Colonic mucosa (tissue), 4 donors: ENCODE results near the gene FBXO11. TPM values are rescaled to one million over a fixed set of nuclear protein-coding genes. Genes with fewer than 3 reads are reported as not detected.

Experiments used
- DNase-seq: peaks from one replicate; pipeline ENCODE4 v3.0.0-alpha.2; 2020
- H3K27ac ChIP-seq: fragments of 200-600 bp; one replicate; pipeline ENCODE4 v1.8.0; 2021
- H3K27me3 ChIP-seq: fragments of 200-600 bp; one replicate; pipeline ENCODE4 v1.8.0; 2021
- H3K36me3 ChIP-seq: fragments of 200-600 bp; one replicate; pipeline ENCODE4 v1.8.0; 2021
- H3K4me1 ChIP-seq: fragments of 200-600 bp; one replicate; pipeline ENCODE4 v1.8.0; 2021; ENCODE audit warnings: mild to moderate bottlenecking
- H3K4me3 ChIP-seq: fragments of 200-600 bp; one replicate; pipeline ENCODE4 v1.8.0; 2021
- H3K9ac ChIP-seq, 2 donors: one replicate each; pipeline ENCODE4 v1.7.0; 2013; ENCODE audit warnings: control low read depth in 2 of 2, low read depth in 2 of 2, low read length in 2 of 2
- H3K9me3 ChIP-seq: fragments of 200-600 bp; one replicate; pipeline ENCODE4 v1.8.0; 2021
- intact Hi-C: fragments of 100-400 bp; cut with DNase I; formaldehyde crosslinking; loops from one replicate; pipeline ENCODE4 v1.14.1; 2022
- total RNA-seq, 2 donors: library from RNA; stranded (reverse); fragmentation: NEBNext Ultra II Directional in 1 of 2; extraction: Animal tissue kit (Norgen Biotek cat#: 25700) in 1 of 2; gene quantifications; one replicate each; pipeline ENCODE4 v1.2.1, GENCODE V29; 2021
- TF ChIP-seq, protein P1 (sequence below): fragments of 200-600 bp; IDR thresholded peaks from one replicate; pipeline ENCODE4 v1.8.0; 2022; ENCODE audit warnings: antibody characterized with exemption, mild to moderate bottlenecking
- donor health status: healthy.
- donor health status: DM: no; HTN: no; CAD: no.
- donor health status: DM: no; HTN: no; CAD: no.

Gene FBXO11
- total RNA-seq, 2 donors from 2014 or later, result 40.4 to 47.7 TPM

DNA sequence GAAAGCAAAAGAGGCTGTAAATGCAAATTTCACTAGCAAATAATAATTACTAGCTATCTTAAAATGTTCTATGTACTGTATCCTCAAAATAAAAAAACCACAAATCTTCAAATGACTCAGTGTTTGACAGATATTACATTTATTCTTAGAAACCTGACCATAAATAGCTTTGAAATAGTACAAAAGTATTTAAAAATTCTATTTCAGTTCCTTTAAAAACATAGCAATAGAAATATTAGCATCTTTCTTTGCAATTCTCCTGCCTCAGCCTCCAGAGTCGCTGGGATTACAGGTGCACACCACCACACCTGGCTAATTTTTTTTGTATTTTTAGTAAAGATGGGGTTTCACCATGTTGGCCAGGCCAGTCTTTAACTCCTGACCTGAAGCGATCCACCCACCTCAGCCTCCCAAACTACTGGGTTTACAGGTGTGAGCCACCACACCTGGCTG is 72.8 kb downstream of the FBXO11 start:
- TF ChIP-seq, protein P1, sequence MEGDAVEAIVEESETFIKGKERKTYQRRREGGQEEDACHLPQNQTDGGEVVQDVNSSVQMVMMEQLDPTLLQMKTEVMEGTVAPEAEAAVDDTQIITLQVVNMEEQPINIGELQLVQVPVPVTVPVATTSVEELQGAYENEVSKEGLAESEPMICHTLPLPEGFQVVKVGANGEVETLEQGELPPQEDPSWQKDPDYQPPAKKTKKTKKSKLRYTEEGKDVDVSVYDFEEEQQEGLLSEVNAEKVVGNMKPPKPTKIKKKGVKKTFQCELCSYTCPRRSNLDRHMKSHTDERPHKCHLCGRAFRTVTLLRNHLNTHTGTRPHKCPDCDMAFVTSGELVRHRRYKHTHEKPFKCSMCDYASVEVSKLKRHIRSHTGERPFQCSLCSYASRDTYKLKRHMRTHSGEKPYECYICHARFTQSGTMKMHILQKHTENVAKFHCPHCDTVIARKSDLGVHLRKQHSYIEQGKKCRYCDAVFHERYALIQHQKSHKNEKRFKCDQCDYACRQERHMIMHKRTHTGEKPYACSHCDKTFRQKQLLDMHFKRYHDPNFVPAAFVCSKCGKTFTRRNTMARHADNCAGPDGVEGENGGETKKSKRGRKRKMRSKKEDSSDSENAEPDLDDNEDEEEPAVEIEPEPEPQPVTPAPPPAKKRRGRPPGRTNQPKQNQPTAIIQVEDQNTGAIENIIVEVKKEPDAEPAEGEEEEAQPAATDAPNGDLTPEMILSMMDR, result no peak
- Histone ChIP-seq H3K9me3 (no peaks in the 10 kb centered on the region), H3K36me3 (peaks cover 22% of the 10 kb centered on the region), H3K4me3 (no peak overlapping the region), H3K4me1 (no peaks in the 10 kb centered on the region), H3K27ac (no peak overlapping the region), H3K9ac (no peak overlapping the region), H3K27me3 (no peaks in the 10 kb centered on the region)
- intact Hi-C loops, result no loop called here
- DNase-seq, result no peak

DNA sequence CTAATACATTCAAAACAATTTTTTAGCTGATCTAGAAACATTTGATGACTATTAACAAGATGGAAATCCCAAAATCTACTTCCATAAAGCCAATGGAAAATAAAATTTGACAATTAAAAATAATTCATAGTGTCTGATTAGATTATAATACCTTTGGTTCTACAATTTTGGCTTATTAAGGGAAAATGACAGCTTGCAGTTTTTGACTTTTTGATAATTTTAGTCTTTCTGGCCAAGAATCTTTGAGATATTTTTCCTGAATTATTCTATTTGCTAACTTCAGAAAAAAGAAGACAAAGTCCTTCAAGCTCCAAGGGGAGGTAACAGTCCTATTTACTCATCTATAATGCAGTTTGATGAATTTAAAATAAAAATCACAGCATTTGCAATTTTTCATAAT is 83.8 kb downstream of the FBXO11 start:
- Histone ChIP-seq H3K27me3 (no peaks in the 10 kb centered on the region), H3K36me3 (peaks cover 27% of the 10 kb centered on the region), H3K9ac (no peak overlapping the region), H3K27ac (no peak overlapping the region), H3K4me1 (no peaks in the 10 kb centered on the region), H3K9me3 (no peaks in the 10 kb centered on the region), H3K4me3 (no peak overlapping the region)
- TF ChIP-seq, protein P1, result no peak
- DNase-seq, result no peak
- intact Hi-C loops, result no loop called here

- Histone ChIP-seq H3K4me1 (no peaks in the 10 kb centered on the region), H3K27me3 (no peaks in the 10 kb centered on the region), H3K4me3 (no peak overlapping the region), H3K9me3 (no peaks in the 10 kb centered on the region), H3K9ac (no peak overlapping the region), H3K27ac (no peak overlapping the region), H3K36me3 (peaks cover 22% of the 10 kb centered on the region)
- intact Hi-C loops, result no loop called here
- DNase-seq, result no peak
- TF ChIP-seq, protein P1, result no peak
These were observed 86.5 kb downstream of the FBXO11 start for GRCh38 chr2:47819834-47820233.

- Histone ChIP-seq H3K9ac (no peak overlapping the region), H3K9me3 (no peaks in the 10 kb centered on the region), H3K27ac (no peak overlapping the region), H3K4me1 (no peaks in the 10 kb centered on the region), H3K36me3 (peaks cover 22% of the 10 kb centered on the region), H3K27me3 (no peaks in the 10 kb centered on the region), H3K4me3 (no peak overlapping the region)
- DNase-seq, result no peak
- intact Hi-C loops, result no loop called here
- TF ChIP-seq, protein P1, result no peak
These were observed 87.5 kb downstream of the FBXO11 start for GRCh38 chr2:47818777-47819176.

GRCh38 chr2:47815764-47816163 is 90.5 kb downstream of the FBXO11 start:
- no peak overlapping the region for H3K9ac ChIP-seq
- no peaks in the 10 kb centered on the region for H3K9me3 ChIP-seq
- no peaks in the 10 kb centered on the region for H3K4me1 ChIP-seq
- no peaks in the 10 kb centered on the region for H3K27me3 ChIP-seq
- no peak overlapping the region for H3K4me3 ChIP-seq
- H3K36me3 ChIP-seq, result peaks cover 26% of the 10 kb centered on the region
- intact Hi-C loops, result no loop called here
- H3K27ac ChIP-seq, result no peak overlapping the region
- DNase-seq, result no peak
- TF ChIP-seq, protein P1, result no peak
